ENCODE results near the gene GRN.

The GRN gene

DNA sequence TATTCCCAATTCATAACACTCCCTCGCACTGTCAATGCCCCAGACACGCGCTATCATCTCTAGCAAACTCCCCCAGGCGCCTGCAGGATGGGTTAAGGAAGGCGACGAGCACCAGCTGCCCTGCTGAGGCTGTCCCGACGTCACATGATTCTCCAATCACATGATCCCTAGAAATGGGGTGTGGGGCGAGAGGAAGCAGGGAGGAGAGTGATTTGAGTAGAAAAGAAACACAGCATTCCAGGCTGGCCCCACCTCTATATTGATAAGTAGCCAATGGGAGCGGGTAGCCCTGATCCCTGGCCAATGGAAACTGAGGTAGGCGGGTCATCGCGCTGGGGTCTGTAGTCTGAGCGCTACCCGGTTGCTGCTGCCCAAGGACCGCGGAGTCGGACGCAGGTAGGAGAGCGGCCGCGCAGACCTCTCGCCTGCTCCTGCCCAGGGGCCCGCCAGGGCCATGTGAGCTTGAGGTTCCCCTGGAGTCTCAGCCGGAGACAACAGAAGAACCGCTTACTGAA lies at the start of gene GRN:
GRN (plus strand) TSS at position 364 of the 515 bp plus-strand sequence. CDS start 3,863 bp downstream, outside the sequence.
- DNase-seq = peak; percentile 91

DNA sequence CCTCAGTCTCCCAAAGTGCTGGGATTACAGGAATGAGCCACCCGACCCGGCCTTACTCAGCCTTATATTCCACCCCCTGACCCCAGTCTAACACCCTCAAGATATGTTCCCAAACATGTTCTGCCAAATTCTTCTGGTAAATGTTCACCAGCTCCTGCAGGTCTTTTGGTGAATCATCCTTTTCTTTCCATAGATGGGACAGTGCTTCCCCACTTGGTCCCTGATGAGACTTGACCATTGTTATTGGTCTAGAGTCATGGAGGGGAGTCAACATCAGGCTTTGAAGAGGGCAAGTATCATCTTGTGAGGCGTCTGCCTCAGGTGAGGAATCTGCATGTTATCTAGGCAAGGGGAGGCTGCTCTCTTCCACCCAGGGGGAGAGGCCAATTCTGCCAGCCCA lies 47.1 kb upstream of the GRN start:
- no peak for DNase-seq

DNA sequence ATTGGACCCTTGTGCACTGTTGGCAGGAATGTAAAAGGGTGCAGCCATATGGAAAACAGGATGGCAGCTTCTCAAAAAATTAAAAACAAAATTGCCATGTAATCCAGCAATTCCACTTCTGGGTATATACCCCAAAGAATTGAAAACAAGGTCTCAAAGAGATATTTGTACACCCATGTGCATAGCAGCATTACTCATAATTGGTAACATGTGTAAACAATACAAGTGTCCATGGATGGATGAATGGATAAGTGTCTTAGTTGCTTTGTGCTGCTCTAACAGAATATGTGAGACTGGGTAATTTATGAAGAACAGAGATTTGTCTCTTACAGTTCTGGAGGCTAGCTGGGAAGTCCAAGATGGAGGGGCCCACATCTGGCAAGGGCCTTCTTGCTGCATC lies 40.5 kb upstream of the GRN start:
- DNase-seq = no peak

DNA sequence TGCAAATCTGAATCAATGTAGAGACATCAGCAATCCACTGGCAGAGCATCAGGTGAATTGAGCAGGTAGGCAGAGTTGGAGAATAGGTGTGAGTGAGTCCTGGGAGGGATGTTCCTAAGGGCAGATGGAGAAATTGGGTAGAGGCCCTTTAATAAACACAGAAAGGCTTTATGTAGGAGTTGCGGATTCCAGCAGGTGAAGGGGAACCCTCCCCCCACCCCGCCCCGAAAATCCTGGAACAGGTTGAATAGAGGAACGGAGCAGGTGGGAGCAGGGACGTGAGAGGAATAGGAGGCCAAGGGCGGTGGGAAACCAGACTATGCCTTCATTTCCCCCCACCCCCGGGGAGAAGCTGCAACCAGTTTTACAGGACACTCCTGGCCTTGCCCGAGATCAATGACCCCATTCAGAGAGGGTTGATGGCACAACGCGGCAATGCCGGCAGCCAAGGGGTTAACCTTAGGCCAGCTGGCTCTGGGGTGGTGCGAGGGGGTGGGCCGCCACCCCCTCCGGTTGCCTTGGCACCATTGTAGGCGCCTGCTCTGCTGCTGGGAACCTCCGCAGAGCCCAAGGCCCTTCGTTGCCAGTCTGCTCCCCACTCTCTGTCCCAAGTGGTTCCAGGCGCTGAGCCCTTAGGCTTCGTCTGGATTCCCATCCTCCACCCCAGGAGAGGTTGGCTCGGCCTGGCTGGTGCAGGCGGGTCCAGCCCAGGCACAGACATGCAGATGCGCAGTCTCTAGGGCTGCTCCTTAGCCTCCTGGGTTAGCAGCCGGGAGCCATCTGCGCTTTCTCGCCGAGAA lies 37.5 kb upstream of the GRN start:
- DNase-seq = no peak

DNA sequence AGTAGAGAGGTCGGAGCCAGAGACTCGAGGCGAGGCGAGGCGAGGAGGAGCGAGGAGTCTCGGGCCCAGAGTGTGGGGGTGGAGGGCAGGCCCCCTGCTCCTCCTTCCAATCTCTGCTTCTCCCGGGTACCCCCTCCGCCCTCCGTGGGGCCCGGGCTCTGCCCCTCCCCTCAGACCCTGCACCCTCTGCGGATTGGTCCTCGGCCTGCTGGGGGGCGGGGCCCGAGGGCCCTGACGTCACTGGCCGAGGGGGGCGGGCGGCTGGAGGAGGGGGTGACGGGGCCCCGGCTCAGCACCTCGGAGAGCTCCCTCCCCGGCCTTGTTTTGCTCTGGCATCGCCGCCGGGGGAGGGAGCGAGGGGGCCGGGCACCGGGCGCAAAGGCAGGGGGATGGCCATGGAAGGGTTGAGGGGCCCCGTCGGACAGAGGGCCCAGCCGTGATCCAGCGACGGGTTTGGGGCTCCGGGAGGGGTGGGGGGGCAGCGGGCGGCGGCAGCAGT lies 36.7 kb upstream of the GRN start, which contains the start of gene RUNDC3A:
RUNDC3A (plus strand) TSS at position 282 of the 499 bp plus-strand sequence. CDS start 232 bp downstream, outside the sequence.
- peak; percentile 80 for DNase-seq

DNA sequence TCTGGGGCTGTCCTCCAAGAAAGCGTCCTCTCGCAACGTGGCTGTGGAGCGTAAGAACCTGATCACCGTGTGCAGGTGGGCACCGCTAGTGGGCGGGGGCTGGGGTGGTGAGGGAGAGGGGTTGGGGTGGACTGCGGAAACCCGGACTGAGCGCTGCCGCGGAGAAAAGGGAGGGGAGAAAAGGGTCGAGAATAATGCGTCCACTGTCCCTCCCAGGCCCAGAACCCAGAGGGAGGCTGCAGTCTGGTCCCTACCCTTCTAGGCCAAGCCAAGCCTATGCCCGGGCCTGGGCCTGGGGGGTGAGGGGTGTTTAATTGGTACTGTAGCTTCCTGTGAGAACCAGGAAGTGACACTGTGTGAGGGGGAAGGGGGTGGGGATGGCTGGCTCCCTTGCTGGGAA lies 36.2 kb upstream of the GRN start:
- no peak for DNase-seq

DNA sequence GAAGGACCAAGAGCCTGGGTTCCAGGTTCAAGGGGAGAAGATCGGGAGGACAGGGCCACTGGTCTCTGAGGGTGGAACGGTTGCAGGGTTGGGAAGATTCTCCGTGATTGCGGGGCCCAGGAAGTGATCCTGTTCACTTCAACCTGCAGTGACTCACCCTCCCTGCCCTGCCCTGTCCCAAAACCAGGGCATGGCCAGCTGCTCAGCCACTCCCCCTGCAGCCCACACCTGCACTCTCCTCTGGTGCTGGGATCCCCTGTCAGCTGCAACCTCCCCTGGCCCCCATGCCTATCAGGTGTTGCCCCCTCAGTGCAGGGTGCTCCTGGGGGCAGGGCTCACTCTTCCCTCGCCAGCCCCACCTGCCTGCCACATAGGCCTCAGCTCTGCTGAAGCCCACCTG lies 35.6 kb upstream of the GRN start:
- no peak for DNase-seq

DNA sequence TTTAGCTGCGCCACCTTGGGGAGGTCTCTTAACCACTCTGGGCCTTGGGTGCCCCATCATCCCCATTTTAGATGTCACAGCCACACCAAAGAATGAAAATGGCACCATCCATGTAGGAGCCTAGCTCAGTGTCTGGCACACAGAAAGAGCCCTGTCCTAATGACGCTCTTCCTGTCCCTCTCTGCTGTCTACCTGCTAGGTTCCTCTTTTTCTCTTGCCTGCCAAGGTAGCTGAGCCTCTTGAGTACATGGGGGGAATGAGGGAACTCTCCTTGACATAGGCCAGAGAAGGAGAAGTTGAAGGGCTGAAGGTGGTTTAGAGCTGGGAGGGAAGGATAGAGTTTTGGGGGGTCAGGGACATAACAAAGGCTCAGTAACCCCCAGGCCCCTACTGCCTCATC lies 34.9 kb upstream of the GRN start:
- DNase-seq = no peak

DNA sequence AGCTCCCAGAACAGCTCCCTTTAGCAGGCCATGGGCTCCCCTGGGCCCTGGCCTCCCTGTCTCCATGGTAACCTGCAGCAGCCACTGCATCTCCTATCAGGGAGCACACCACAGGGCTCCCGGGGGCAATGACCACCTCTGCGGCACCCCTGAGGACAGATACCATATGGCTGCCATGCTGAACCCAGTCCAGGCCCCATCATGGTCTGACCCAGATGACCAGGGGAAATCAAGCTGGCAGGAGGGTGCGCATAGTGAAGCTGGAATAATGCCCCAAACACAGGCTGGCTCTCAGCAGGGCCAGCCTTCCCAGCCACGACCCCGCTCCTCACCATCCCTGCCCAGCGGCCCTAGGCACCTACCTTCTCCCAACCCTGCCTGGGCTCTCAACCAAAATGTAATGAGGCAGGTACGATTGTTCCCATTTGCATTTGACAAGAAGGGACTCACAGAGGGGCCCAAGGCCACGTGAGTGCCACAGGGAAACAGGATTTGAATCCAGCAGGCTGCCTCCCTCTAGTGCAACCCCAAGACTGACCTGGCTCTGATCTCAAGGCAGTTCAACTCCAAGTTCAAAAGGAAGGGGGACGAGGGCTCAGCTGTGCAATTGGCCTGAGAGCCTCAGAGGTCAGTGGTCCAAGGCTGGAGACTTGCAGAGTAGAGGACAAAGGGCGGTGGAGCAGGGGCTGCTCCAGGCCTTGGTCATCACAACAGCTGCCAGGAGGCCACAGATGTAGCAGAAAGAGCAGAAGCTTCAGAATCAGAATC lies 34.3 kb upstream of the GRN start:
- DNase-seq = no peak

DNA sequence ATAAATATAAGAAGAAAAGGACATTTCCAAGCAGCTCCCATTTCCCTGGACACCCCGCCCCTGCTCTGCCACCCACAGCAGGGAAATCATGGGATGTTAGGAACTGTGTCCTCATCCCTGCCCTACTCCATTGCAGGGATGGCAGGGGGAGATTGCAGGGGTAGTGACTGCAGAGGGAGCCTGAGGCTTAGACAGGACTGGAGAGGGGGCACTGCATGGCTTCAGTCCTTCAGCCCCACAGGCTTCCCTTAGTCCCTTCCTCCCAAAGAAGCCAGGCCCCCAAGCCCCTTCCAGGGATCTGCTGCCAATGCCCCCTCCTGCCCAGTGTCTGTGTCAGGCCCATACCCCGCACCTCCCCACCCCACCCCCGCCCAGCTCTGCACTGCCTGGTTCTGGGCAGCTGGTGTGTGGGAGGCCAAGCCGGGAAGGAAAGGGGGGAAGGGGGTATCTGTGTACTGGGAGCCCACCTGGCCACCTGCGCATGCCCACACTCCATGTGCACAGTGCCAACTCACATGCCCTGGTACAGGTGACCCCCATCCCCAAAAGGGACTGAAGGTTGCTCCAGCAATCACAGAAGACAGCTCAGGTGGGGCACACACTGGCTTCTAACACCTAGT lies 33.4 kb upstream of the GRN start:
- no peak for DNase-seq

DNA sequence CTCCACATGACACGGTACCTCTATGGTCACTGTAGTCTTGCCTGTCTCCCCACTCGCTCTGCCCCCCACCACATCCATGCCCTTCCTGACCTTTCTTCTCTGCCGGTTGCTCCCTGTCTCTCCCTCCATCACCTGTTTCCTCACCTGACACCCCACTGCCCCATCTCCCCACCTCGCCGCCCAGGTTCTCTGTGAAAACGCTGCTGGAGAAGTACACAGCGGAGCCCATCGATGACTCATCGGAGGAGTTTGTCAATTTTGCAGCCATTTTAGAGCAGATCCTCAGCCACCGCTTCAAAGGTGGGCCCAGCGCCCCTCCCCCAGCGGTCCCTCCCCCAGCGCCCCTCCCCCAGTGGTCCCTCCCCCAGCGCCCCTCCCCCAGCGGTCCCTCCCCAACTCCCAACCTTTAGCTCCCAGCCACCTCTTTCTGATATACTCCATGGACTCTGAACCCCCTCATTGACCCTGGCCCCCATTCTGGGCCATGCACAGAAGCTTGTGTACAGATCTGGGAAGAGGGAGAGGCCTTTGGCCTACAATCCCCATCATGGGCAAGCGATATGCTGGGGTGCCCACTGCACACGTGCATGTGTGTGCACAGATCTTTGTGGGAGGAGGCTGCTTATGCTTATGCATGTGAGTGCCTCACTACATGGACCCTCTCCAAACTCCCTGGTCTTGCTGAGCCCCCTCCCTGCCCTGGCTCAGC lies 32.6 kb upstream of the GRN start:
- no peak for DNase-seq

DNA sequence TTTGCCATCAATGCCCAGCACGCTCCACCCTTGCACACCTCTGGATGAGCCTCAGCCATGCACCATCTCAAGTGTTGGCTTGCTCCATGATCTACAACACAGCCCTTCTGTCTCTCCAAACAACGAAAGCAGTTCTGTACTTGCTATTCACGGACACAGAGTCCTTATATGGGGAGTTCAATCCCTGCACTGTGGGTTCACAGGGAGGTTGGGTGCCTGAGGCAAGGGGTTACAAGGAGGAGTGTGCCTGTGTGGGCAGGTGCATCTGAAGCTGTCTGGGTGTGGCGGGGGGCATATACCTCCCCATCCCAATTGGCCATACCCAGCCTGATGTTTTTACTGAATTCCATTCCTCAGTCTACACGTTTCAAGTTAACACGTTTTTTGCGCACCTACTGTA lies 31.1 kb upstream of the GRN start:
- DNase-seq = no peak

DNA sequence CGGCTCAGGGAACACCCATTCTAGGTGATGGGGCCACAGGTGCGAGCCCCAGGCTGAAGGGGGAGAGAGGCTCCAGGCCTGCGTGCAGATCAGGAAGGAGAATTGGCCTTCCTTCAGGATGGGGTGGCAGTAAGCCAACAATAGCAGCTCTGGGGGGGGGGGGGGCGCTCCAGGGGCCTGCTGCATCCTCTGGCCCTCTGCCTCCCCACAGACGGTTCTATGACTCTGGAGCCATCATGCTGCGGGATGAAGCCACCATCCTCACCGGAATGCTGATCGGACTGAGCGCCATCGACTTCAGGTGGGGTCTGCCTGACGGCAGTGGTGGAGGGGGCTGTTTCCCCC lies 30.6 kb upstream of the GRN start:
- no peak for DNase-seq

DNA sequence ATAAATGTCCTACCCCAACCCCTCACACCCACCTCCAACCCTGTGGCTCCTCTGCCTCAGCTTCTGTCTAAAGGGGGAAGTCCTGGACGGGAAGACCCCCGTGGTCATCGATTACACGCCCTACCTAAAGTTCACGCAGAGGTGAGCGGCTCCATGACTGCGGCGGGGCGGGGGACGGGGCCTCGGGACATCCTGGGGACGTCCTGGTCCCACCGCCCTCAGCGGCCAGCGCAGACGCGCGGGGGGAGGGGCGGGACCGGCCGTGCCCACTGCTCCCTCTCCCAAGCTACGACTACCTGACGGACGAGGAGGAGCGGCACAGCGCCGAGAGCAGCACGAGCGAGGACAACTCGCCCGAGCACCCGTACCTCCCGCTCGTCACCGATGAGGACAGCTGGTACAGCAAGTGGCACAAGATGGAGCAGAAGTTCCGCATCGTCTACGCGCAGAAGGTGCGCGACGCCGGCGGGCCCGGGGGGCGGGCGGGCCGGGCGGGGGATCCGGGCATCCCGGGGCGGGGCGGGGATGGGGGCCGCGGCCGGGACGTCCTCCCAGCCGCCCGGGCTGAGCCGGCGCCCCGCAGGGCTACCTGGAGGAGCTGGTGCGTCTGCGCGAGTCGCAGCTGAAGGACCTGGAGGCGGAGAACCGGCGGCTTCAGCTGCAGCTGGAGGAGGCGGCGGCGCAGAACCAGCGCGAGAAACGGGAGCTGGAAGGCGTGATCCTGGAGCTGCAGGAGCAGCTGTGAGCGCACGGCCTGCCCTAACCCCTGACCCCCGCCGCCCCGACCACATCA lies 30.0 kb upstream of the GRN start:
- DNase-seq = no peak

DNA sequence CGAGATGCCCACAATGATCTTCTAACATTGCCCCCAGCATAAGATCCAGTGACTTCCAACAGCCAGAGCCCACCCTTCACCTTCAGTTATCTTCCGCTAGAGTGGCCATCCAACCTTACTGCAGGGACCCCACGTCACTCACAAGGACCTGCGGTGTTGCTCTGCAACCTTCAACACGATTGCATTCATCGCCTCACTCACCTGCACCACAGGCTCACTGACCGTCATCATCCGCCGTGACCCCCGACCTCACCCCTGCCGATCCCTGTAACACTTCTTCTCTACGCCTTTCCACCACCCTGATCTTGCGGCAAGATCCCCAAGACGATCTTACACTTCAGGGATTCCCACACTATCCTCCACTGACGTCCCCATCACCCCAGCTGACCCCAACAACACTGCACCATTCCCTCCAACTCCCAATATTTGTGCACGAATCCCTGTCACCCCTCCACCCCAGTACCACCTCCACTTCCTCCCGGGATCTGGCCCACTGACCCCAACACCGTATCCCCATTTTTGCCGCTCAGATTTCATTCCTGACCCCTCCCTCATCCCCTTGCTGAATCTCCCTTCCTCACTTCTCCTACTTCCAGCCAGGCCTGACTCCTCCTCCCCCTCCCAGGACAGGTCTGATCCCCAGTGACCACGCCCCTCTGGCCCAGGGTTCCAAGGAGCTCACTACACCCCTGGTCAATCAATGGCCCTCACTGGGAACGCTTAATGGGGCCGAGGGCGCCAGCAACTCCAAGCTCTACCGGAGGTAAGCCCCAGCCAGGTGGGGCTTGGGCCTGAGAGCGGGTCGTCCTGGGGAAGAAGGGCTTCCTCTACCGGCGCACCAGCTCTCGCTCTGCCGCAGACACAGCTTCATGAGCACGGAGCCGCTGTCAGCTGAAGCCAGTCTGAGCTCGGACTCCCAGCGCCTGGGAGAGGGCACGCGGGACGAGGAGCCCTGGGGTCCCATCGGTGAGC lies 29.1 kb upstream of the GRN start:
- no peak for DNase-seq

DNA sequence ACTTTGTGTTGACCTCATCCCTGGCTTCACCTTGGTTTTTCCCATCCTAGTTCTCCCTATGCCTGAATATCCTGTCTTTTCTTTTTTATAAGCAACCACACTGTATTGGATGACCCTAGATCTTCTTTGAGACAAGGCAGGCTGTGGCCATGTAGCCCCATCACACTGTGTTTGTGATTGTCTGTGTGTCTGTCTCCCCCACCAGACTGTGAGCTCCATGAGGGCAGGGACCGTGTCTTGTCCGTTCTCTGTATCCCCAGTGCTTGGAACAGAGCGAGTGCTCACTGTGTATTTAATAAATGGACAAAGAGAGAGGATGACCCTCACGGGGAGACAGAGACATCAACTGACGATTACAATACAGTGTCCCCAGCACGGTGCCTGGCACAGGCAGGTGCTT lies 27.6 kb upstream of the GRN start:
- DNase-seq = no peak

DNA sequence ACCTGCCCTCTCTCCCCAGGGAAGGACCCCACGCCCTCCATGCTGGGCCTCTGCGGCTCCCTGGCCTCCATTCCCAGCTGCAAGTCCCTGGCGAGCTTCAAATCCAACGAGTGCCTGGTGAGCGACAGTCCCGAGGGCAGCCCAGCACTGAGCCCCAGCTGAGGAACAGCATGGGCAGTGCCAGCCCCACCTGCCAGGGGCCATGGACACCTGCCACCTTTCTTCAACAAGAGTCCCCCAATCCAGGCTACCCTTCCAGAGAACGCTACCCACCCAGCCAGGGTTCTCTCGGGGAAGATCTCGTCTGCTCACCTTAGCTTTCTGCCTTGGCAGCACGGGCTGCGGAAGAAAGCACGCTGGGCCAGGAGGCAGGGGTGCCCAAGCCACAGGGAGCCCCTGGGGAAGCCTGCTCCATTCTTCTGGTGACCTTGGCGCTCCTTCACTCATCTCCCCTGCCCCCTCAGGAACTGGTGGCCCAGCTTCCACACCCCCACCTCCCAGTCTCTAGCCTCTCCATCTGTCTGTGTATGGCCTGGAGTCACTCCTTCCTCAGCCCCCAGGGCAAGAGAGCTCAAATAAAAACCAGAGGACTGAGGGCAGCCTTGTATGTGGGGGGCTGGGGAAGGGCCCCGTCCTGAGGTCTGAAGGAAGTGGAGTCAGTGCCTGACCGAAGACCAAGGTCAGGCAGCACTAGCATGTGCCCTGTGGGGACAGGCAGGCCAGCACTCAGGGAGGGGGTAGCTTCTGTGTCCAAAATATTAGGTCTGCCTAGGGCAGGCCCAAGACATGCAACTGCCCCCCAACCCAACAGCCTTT lies 26.8 kb upstream of the GRN start:
- no peak for DNase-seq

DNA sequence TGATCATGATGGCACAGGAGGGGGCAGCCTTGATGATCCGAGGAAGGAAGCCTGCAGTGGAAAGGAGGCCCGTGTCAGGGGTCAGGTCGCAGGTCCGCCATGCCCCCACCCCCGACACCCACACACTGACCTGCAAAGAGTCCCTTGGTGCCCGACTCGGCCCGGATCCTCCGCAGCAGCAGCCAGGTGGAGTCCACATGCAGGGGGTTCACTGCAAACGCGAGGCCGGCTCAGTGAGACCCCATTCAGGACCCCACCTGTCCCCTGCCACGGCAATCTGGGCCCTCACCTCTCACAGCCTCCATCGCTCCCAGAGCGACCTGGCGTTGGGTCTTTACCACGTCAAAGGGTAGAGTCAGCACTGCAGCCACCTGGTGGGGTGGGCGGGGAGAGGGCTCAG lies 25.0 kb upstream of the GRN start:
- DNase-seq = no peak

DNA sequence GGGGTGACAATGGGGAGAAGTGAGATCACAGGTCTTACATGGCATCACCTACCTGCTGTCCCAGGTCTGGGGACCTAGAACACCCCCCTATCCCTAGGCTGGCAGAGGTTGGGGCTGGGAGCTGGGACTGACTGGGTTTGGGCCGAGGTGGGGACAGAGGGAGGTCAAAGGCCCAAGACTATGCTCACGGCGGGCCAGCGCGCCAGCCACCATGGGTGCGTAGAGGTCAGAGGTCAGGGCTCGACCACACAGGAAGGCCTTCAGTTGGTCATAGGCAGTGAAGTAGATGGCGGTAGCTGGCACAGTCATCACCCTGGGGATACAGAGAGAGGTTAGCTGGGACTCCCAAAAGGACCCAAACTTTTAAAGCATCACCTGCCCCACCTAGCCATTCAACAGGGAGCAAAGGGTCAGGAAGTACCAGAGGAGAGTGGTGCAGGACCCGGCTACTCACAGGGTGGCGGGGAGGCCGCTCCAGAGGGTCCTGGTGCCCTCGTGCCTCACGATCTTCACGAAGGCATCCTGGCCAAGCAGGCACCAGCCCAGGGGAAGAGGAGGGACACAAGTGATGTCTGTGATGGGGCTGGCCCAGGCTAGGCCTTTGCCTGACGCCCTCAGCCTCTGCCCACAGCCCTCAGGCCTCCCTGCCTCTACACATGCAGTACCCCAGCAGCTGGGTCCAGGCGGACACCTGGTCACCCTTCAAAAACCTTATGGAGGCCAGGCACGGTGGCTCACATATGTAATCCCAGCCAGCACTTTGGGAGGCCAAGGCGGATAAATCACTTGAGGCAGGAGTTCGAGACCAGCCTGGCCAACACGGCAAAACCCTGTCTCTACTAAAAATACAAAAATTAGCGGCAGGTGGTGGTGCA lies 23.6 kb upstream of the GRN start:
- DNase-seq = no peak
